Left lung (tissue), 10 donors: ENCODE measurements around the gene ITPR2. TPM values are rescaled to one million over a fixed set of nuclear protein-coding genes. Genes with fewer than 3 reads are reported as not detected.

Experiments used
- ATAC-seq: fragments of 200-7000 bp; cut with Tn5 transposase; one replicate; pipeline ENCODE4 v1.9.1; 2020; ENCODE audit warnings: moderate library complexity
- DNase-seq, 4 donors: peaks; one replicate each; pipeline ENCODE4 v3.0.0-alpha.2; 2013 to 2020
- H3K27ac ChIP-seq, 2 donors: fragments of 200-600 bp; sonication (generic) in 1 of 2; one replicate each; pipeline versions ENCODE4 v1.5.0 to v1.8.0; 2020 to 2021
- H3K27me3 ChIP-seq, 2 donors: fragments of 200-600 bp; sonication (generic) in 1 of 2; one replicate each; pipeline versions ENCODE4 v1.5.0 to v1.8.0; 2020 to 2021
- H3K36me3 ChIP-seq, 2 donors: fragments of 200-600 bp; sonication (generic) in 1 of 2; one replicate each; pipeline versions ENCODE4 v1.5.0 to v1.8.0; 2020 to 2021
- H3K4me1 ChIP-seq, 2 donors: fragments of 200-600 bp; one replicate each; pipeline ENCODE4 v1.8.0; 2021
- H3K4me3 ChIP-seq, 2 donors: fragments of 200-600 bp; sonication (generic) in 1 of 2; one replicate each; pipeline versions ENCODE4 v1.5.0 to v1.8.0; 2020 to 2021; ENCODE audit warnings: mild to moderate bottlenecking in 1 of 2
- H3K9me3 ChIP-seq, 2 donors: fragments of 200-600 bp; sonication (generic) in 1 of 2; one replicate each; pipeline versions ENCODE4 v1.5.0 to v1.8.0; 2020 to 2021
- CTCF ChIP-seq, 2 donors: fragments of 200-600 bp; sonication (generic) in 1 of 2; IDR thresholded peaks; one replicate each; pipeline versions ENCODE4 v1.5.0 to v1.8.0; 2021; ENCODE audit warnings: antibody characterized with exemption in 2 of 2
- intact Hi-C, 2 donors: fragments of 100-400 bp; cut with DNase I; formaldehyde crosslinking; loops; one replicate each; pipeline versions ENCODE4 v1.11.2 to v1.14.2; 2022
- polyA plus RNA-seq, 6 donors: library from polyadenylated mRNA; unstranded; fragments of 120-200 nt; gene quantifications; one replicate each; pipeline ENCODE4 v1.2.1, GENCODE V29; 2013; ENCODE audit not compliant: insufficient read length in 6 of 6
- total RNA-seq, 2 donors: library from RNA; stranded (reverse); fragmentation: NEBNext Ultra II Directional; extraction: Animal tissue kit (Norgen Biotek cat#: 25700); gene quantifications; one replicate each; pipeline ENCODE4 v1.2.1, GENCODE V29; 2021
- donor health status: DM: no; HTN: yes; CAD: no.
- donor health status: DM: no; HTN: no; CAD: no.

ITPR2 gene
- total and polyA plus RNA-seq, 8 donors = 5.5 to 67.8 (median 7.5) TPM

- ATAC-seq (peak; percentile 95), DNase-seq (peak in 2 of 4 donors; percentile 22 to 37)
- peak in 1 of 2 donors; percentile 25 for TF ChIP-seq CTCF (IDR thresholded peaks at IDR 0.05)
- no peaks in the 10 kb centered on the region for H3K9me3 ChIP-seq
- no peaks in the 10 kb centered on the region for H3K4me1 ChIP-seq
- H3K36me3 ChIP-seq = peaks cover 0 to 16% of the 10 kb centered on the region in 2 donors
- H3K27ac ChIP-seq = no peak overlapping the region
- no peak overlapping the region for H3K4me3 ChIP-seq
- no peaks in the 10 kb centered on the region for H3K27me3 ChIP-seq
- intact Hi-C loops = no loop called here
Measured at GRCh38 chr12:26402648-26403047, 430.3 kb downstream of the ITPR2 start.

GRCh38 chr12:26401874-26402273 lies 431.1 kb downstream of the ITPR2 start:
- Histone ChIP-seq H3K27me3 (no peaks in the 10 kb centered on the region), H3K9me3 (no peaks in the 10 kb centered on the region), H3K27ac (no peak overlapping the region), H3K36me3 (peaks cover 0 to 23% of the 10 kb centered on the region in 2 donors), H3K4me1 (no peaks in the 10 kb centered on the region), H3K4me3 (no peak overlapping the region)
- intact Hi-C loops = no loop called here
- DNase-seq = no peak
- no peak for ATAC-seq
- no peak for TF ChIP-seq CTCF (IDR thresholded peaks at IDR 0.05)

GRCh38 chr12:26400627-26401026 lies 432.4 kb downstream of the ITPR2 start:
- Histone ChIP-seq H3K27ac (no peak overlapping the region), H3K36me3 (peaks cover 0 to 36% of the 10 kb centered on the region in 2 donors), H3K9me3 (no peaks in the 10 kb centered on the region), H3K4me3 (no peak overlapping the region), H3K4me1 (no peaks in the 10 kb centered on the region), H3K27me3 (no peaks in the 10 kb centered on the region)
- intact Hi-C loops = no loop called here
- DNase-seq (no peak), ATAC-seq (no peak)
- no peak for TF ChIP-seq CTCF (IDR thresholded peaks at IDR 0.05)

- Histone ChIP-seq H3K36me3 (peaks cover 0 to 46% of the 10 kb centered on the region in 2 donors), H3K4me3 (no peak overlapping the region), H3K9me3 (no peaks in the 10 kb centered on the region), H3K27me3 (no peaks in the 10 kb centered on the region), H3K4me1 (no peaks in the 10 kb centered on the region), H3K27ac (no peak overlapping the region)
- ATAC-seq = no peak
- TF ChIP-seq CTCF (IDR thresholded peaks at IDR 0.05) = no peak
- no peak for DNase-seq
- intact Hi-C loops = no loop called here
Measured at GRCh38 chr12:26399381-26399780, 433.6 kb downstream of the ITPR2 start.

- Histone ChIP-seq H3K27me3 (no peaks in the 10 kb centered on the region), H3K9me3 (no peaks in the 10 kb centered on the region), H3K4me1 (no peaks in the 10 kb centered on the region), H3K36me3 (peaks cover 0 to 53% of the 10 kb centered on the region in 2 donors), H3K27ac (no peak overlapping the region), H3K4me3 (no peak overlapping the region)
- DNase-seq (no peak), ATAC-seq (no peak)
- TF ChIP-seq CTCF (IDR thresholded peaks at IDR 0.05) = no peak
- intact Hi-C loops = no loop called here
Measured at GRCh38 chr12:26396402-26396801, 436.6 kb downstream of the ITPR2 start.
